Glomerular visceral epithelial cell (primary cell): ENCODE measurements around the gene DVL1.

ENCODE experiments used
- DNase-seq: peaks from one replicate; pipeline ENCODE4 v3.0.0-alpha.2; 2016; ENCODE audit errors: extremely low spot score

Gene DVL1

DNA sequence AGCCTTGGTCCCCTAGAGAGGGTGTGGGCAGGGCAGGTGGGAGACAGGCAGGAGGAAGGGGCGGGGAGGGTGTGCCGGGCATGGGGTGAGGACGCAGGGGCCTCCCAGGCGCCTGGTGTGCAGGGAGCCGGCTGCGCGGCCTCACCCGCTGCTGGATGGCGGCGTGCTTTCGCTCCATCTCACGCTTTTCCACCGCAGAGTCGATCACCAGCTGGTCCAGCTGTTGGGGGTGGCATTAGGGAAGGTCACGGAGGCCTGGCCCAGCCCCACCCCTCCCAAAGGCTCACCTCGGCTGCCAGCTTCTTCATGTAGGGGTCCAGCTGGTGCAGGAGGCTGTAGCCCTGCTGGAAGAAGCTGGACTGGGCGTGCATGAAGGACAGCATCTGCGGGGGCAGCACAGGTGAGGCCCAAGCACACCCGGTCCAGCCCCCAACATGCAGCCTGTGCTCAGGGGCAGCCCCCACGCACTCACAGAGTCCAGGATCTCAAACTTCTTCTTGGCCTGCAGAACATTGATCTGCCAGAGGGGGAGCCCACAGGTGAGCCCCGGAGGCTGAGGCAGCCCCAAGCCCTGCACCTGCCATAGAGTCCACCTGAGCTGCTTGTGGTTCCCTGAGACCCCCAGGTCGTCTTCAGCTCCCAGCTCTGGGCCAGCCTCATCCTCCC, 49.4 kb downstream of the DVL1 start:
- DNase-seq: no peak

GRCh38 chr1:1298861-1299685, 50.1 kb downstream of the DVL1 start:
- no peak for DNase-seq

GRCh38 chr1:1297802-1298424, 51.3 kb downstream of the DVL1 start:
- DNase-seq: no peak

DNA sequence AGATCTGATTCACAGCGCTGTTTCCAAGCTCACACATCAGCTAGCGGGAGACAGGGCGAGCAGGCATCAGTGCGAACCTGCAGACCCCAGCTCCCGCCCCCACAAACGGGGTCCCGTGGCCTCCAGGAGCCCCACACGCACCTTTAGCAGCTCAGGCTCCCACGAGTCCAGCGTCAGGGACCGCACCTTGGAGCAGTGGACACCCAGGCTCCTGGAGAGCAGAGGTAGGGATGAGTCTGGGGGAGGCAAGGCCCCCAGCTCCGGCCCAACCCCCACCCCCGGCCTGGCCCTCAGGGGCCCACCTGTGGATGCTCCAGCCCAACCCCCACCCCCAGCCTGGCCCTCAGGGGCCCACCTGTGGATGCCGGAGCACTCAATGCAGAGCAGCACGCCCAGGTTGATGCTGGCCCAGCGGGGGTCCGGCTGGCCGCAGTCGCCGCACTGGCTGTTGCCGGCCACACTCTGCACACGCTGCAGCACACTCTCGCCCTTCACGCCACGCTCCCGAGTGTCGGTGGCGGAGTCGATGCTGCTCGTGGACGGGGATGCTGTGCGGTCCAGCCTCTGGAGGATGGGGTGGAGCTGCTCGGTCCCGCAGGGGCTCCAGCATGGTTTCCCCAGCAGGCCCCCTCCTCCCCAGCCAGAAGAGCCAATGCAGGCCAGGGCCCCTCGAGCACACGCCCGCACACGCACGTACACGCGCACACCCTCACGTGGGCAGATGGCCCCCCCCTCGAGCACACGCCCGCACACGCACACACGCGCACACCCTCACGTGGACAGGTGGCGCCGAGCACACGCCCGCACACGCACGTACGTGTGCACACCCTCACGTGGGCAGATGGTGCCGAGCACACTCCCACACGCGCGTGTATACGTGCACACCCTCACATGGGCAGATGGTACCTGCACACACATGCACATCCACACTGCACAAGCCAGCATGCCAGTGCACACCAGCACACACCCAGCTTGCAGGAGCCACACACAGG, 52.9 kb downstream of the DVL1 start:
- no peak for DNase-seq

DNA sequence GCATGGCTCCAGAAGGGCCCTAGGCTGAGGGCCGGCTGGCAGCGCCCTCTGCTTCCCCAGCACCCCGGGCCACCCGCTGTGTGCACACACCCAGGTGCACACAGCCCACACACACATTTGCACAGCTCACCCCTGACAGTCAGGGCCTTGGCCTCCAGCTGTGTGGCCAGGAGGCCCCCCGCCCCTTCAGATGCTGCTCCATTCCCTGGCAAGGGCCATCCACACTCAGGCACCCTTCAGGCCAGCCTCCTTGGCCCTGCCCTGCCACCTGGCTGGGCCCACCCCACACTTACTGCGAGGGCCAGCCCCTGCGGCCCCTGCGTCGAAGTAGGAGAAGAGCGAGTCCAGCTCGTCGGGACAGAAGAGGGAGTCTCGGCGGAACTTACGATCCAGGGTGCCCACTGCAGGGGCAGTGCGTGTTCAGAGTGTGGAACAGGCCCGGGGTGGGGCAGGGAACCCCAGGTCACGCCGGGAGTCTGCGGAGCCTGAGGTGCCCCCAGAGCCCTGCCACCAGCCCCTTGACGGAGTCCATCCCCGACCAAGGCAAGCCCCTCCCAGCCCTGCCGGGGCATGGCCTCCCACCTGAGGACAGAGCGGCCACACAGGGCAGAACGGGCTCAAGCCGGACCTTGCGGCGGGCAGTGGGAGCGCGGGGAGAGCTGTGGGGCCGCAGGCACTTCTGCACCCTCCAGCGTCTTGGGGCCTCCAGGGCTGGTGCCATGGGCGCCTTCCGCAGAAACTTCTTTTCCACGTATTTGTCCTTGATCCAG, 53.9 kb downstream of the DVL1 start:
- DNase-seq: no peak

- no peak for DNase-seq
Observed at GRCh38 chr1:1294250-1294890, 54.8 kb downstream of the DVL1 start.

GRCh38 chr1:1293263-1294249, 55.7 kb downstream of the DVL1 start:
- no peak for DNase-seq

DNA sequence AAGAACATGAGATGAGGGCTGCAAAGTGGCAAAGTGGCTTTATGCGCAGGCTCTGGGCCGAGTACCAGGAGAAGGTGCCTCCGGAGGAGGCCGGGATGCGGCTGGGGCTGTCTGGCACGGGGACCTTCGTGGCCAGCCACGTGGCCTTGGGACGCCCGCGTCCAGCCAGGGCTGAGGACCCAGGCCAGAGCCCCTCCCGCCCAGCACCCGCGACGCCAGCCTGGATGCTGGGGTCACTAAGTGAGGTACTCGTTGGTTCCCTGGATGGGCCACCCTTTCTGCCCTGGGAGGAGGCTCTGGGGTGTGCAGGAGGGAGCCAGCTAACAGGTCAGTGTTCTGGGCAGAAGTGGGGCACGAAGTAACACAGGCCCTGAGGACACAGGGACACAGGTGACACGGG, 56.4 kb downstream of the DVL1 start:
- DNase-seq: no peak

GRCh38 chr1:1292442-1292779, 56.8 kb downstream of the DVL1 start:
- no peak for DNase-seq

DNA sequence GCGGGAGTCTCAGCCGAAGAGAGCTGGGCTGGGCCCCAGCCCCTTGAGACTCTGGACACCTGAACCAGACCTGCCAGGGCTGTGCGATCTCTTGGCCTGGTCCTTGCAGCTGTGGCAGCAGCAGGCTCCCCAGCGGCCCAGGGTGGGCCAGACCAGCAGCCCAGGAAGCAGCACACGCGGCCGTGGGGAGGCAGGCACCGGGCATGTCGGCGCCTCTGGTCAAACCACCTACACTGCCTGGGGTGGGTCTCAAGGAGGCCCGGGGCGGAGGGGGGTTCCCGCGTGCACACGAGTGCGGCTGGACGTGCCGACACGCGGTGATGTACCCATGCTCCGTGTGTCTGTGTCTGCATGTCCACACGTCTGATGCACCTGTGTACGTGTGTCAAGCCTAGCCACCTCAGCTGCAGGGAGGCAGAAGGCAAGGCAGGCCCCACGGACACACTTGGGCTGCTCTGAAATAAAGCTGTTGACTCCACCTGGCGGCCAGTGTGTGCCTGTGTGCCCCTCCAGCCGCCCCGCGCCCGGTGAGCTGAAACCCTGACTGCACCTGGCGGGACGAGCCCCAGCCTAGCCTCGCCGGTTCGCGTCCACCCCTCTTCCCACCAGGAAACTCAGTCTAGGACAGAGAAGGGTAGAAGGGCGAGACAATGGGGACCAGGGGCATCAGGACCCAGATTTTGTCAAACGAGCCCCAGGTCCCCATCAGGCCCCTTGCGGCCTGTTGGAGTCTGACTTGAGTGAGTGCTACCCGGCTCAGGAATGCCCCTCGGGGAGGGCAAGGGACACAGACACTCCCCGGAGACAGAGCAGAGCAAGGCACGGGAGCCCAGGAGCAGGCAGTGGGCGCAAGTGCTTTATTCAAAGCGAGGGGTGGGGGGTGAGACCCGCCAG, 57.4 kb downstream of the DVL1 start:
- peak; percentile 76 for DNase-seq

DNA sequence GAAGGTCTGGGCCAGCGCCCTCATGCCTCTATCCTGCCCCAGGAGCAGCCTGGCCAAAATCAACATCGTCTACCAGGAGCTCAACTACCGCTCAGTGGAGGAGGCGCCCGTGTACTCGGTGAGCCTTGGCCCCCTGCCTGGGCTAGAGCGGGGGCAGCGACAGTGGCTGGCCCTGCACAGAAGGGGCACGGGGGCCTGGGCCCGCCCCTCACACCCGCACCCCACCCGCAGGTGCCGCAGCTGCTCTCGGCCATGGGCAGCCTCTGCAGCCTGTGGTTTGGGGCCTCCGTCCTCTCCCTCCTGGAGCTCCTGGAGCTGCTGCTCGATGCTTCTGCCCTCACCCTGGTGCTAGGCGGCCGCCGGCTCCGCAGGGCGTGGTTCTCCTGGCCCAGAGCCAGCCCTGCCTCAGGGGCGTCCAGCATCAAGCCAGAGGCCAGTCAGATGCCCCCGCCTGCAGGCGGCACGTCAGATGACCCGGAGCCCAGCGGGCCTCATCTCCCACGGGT, 58.1 kb downstream of the DVL1 start:
- DNase-seq: no peak

DNA sequence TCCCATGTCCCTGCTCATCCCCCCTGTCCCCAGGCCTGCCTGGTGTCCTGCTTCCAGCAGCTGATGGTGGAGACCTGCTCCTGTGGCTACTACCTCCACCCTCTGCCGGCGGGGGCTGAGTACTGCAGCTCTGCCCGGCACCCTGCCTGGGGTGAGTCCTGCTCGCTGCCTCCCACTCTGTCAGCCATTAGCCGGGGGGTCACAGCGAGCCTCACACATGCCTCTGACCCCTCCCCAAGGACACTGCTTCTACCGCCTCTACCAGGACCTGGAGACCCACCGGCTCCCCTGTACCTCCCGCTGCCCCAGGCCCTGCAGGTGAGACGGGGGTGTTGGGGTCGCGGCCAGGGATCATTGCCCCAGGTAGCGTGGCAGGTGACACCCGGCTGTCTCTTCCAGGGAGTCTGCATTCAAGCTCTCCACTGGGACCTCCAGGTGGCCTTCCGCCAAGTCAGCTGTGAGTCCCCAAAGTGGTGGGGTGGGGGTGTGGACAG, 58.9 kb downstream of the DVL1 start:
- DNase-seq: peak; percentile 72

DNA sequence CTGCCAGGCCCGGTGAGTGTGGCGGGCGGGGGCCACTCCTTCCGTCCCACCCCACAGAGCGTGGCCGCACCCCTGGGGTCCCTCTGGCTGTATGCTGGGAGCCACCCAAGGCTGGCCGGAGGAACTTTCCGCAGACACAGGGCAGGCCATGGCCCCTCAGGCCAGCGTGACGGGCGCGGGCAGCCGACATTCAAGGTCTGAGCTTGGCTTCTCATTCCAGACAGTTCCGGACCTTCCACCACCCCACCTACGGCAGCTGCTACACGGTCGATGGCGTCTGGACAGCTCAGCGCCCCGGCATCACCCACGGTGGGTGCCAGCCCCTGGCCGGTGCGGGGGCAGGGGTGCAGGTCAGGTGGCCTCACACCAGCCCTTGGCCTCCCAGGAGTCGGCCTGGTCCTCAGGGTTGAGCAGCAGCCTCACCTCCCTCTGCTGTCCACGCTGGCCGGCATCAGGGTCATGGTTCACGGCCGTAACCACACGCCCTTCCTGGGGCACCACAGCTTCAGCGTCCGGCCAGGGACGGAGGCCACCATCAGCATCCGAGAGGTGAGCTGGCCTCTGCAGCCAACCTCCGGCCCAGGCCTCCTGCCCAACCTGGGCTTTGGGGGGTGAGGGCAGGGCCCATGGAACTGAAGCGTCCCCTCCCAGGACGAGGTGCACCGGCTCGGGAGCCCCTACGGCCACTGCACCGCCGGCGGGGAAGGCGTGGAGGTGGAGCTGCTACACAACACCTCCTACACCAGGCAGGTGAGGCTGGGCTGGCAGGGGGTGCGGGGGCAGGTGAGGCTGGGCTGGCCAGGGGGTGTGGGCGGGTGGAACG, 61.7 kb downstream of the DVL1 start:
- no peak for DNase-seq

DNA sequence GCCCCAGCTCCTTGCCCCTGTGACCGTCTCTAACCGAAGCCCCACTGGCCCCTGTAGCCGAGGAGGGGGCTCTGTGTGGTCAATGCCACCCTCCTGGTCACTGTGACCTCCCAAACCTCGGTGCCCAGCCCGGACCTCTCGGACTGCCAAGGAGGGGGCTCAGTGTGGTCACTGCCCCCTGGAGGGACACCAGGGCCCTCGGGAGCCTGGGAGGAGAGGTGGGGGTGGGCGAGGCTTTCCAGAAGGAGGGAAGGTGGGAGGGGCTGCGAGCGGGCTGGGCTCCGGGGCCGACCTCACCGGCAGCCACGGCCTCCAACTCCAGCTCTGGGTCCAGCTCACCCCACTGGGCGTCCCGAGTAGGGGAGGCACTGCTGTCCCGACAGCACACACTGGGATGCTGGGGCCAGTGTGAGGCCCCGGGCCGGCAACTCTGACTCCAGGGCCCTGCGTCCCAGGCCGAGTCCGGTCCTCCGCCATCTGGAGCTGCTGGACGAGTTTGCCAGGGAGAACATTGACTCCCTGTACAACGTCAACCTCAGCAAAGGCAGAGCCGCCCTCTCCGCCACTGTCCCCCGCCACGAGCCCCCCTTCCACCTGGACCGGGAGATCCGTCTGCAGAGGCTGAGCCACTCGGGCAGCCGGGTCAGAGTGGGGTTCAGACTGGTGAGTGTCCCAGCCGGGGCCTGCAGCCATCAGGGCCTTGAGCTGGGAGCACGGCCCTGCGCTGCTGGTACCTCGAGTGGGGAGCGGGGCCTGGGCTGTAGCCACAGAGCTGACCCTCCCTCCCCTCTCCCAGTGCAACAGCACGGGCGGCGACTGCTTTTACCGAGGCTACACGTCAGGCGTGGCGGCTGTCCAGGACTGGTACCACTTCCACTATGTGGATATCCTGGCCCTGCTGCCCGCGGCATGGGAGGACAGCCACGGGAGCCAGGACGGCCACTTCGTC, 62.6 kb downstream of the DVL1 start:
- DNase-seq: no peak

- no peak for DNase-seq
Observed at GRCh38 chr1:1285611-1286311, 63.5 kb downstream of the DVL1 start.
